HepG2 (cell line): ENCODE measurements around the gene HTR1A. TPM values are rescaled to one million over a fixed set of nuclear protein-coding genes. Genes with fewer than 3 reads are reported as not detected.

Source experiments
- ATF1 ChIP-seq: IDR thresholded peaks from 2 replicates; pipeline ENCODE4 v1.6.1; 2016; ENCODE audit warnings: mild to moderate bottlenecking, control low read depth
- BRCA1 ChIP-seq: sonication (generic); formaldehyde crosslinking; IDR thresholded peaks from 2 replicates; pipeline ENCODE4 v1.4.0; 2020; ENCODE audit warnings: missing genetic modification reagents
- EHMT2 ChIP-seq: fragments of 200-600 bp; sonication (generic); IDR thresholded peaks from 2 replicates; pipeline ENCODE4 v1.7.0; 2017; ENCODE audit warnings: antibody characterized with exemption, low read depth, low read length, borderline replicate concordance
- ETV6 ChIP-seq: sonication (generic); formaldehyde crosslinking; conservative IDR thresholded peaks from 2 replicates; pipeline ENCODE4 v1.4.0; 2020; ENCODE audit warnings: missing genetic modification reagents
- HDAC2 ChIP-seq: sonication (generic); formaldehyde crosslinking; IDR thresholded peaks from 2 replicates; pipeline ENCODE4 v1.4.0; 2020; ENCODE audit warnings: missing genetic modification reagents
- HMGXB3 ChIP-seq: sonication (generic); formaldehyde crosslinking; IDR thresholded peaks from 2 replicates; pipeline ENCODE4 v1.4.0; 2020; ENCODE audit warnings: missing genetic modification reagents, borderline replicate concordance
- HOXA5 ChIP-seq: sonication (generic); formaldehyde crosslinking; IDR thresholded peaks from 2 replicates; pipeline ENCODE4 v1.4.0; 2020; ENCODE audit warnings: missing genetic modification reagents
- KLF6 ChIP-seq: IDR thresholded peaks from 2 replicates; pipeline ENCODE4 v1.8.0; 2016; ENCODE audit warnings: missing biosample characterization, missing genetic modification reagents
- MED1 ChIP-seq: sonication (generic); formaldehyde crosslinking; IDR thresholded peaks from 2 replicates; pipeline ENCODE4 v1.4.0; 2020; ENCODE audit warnings: missing genetic modification reagents
- MTF1 ChIP-seq: sonication (generic); formaldehyde crosslinking; IDR thresholded peaks from 2 replicates; pipeline ENCODE4 v1.5.0; 2020; ENCODE audit warnings: missing genetic modification reagents
- RBFOX2 ChIP-seq: fragments of 200-400 bp; formaldehyde crosslinking; IDR thresholded peaks from 2 replicates; pipeline ENCODE4 v1.6.1; 2017; ENCODE audit warnings: low read depth, mild to moderate bottlenecking, low read length
- RXRB ChIP-seq: IDR thresholded peaks from 2 replicates; pipeline ENCODE4 v1.6.1; 2016; ENCODE audit warnings: borderline replicate concordance, missing genetic modification reagents, missing compliant biosample characterization
- SNAPC5 ChIP-seq: sonication (generic); formaldehyde crosslinking; IDR thresholded peaks from 2 replicates; pipeline ENCODE4 v1.8.1; 2023; ENCODE audit warnings: mild to moderate bottlenecking, missing genetic modification reagents, borderline replicate concordance
- STAG1 ChIP-seq: sonication (generic); formaldehyde crosslinking; IDR thresholded peaks from 2 replicates; pipeline ENCODE4 v1.4.0; 2020; ENCODE audit warnings: missing genetic modification reagents
- TMF1 ChIP-seq: sonication (generic); formaldehyde crosslinking; IDR thresholded peaks from 2 replicates; pipeline ENCODE4 v1.8.1; 2022; ENCODE audit warnings: low read depth, missing genetic modification reagents
- TSC22D2 ChIP-seq: sonication (generic); formaldehyde crosslinking; IDR thresholded peaks from 2 replicates; pipeline ENCODE4 v1.5.1; 2020; ENCODE audit warnings: missing genetic modification reagents, mild to moderate bottlenecking, borderline replicate concordance
- YEATS4 ChIP-seq: sonication (generic); formaldehyde crosslinking; IDR thresholded peaks from 2 replicates; pipeline ENCODE4 v1.4.0; 2020; ENCODE audit warnings: missing genetic modification reagents, borderline replicate concordance
- ZFP36 ChIP-seq: fragments of 150-350 bp; IDR thresholded peaks from 2 replicates; pipeline ENCODE4 v1.6.1; 2018; ENCODE audit warnings: borderline replicate concordance, low read length, low read depth; ENCODE audit not compliant: partially characterized antibody
- ZGPAT ChIP-seq: IDR thresholded peaks from 2 replicates; pipeline ENCODE4 v1.6.1; 2016; ENCODE audit warnings: mild to moderate bottlenecking
- ZMYM2 ChIP-seq: sonication (generic); formaldehyde crosslinking; IDR thresholded peaks from 2 replicates; pipeline ENCODE4 v1.8.0; 2022; ENCODE audit warnings: mild to moderate bottlenecking, missing genetic modification reagents
- ZNF124 ChIP-seq: sonication (generic); formaldehyde crosslinking; IDR thresholded peaks from 2 replicates; pipeline ENCODE4 v1.4.0; 2020; ENCODE audit warnings: missing genetic modification reagents
- ZNF607 ChIP-seq: sonication (generic); formaldehyde crosslinking; IDR thresholded peaks from 2 replicates; pipeline ENCODE4 v1.5.1; 2020; ENCODE audit warnings: missing genetic modification reagents, mild to moderate bottlenecking, borderline replicate concordance
- ZNF678 ChIP-seq: sonication (generic); formaldehyde crosslinking; IDR thresholded peaks from 2 replicates; pipeline ENCODE4 v1.4.0; 2020; ENCODE audit warnings: mild to moderate bottlenecking, missing genetic modification reagents
- ZNF777 ChIP-seq: sonication (generic); formaldehyde crosslinking; IDR thresholded peaks from 2 replicates; pipeline ENCODE4 v1.4.0; 2020; ENCODE audit warnings: missing genetic modification reagents
- polyA plus RNA-seq, 8 experiments: library from polyadenylated mRNA; depleted of rRNA in 3 of 8; stranded (reverse) in 7 of 8; unstranded in 1 of 8; fragments of >200 nt; fragmentation: Illumina TruSeq in 4 of 8; extraction: Trizol in 4 of 8; gene quantifications; 2 replicates each; pipeline versions ENCODE4 v1.2.1 to v1.2.3, GENCODE V29; 2011 to 2016; ENCODE audit warnings: low read depth in 4 of 8, missing spikeins in 1 of 8, mixed read lengths in 1 of 8; ENCODE audit not compliant: insufficient read depth in 1 of 8
- total RNA-seq, 5 experiments: library from RNA; depleted of rRNA; stranded (reverse); fragments of >200 nt; fragmentation: Illumina TruSeq; extraction: Trizol; gene quantifications; 2 replicates each; pipeline ENCODE4 v1.2.3, GENCODE V29; 2016; ENCODE audit warnings: low read depth in 1 of 5

The HTR1A gene
- total and polyA plus RNA-seq, 2 of the 13 experiments (the other 11 are each of a cell fraction or from before 2014, with no cell fraction given), result not detected

- TF ChIP-seq HOXA5 (CRISPR knock-in tag) (peak; percentile 87; the same call in 1 of the 2 replicates), ZMYM2 (no peak), RXRB (CRISPR knock-in tag) (0 out of 2 replicates have a peak, but pooled peaks have one; percentile 27), RBFOX2 (no peak), ZFP36 (no peak), TSC22D2 (CRISPR knock-in tag) (peak; percentile 78; the same call in 1 of the 2 replicates), BRCA1 (0 out of 2 replicates have a peak, but pooled peaks have one; percentile 32), EHMT2 (peak; percentile 97; the same call in 1 of the 2 replicates), MTF1 (CRISPR knock-in tag) (0 out of 2 replicates have a peak, but pooled peaks have one; percentile 25), MED1 (CRISPR knock-in tag) (0 out of 2 replicates have a peak, but pooled peaks have one; percentile 20), KLF6 (CRISPR knock-in tag) (peak; percentile 55; the same call in 1 of the 2 replicates), YEATS4 (CRISPR knock-in tag) (no peak), HMGXB3 (no peak), STAG1 (CRISPR knock-in tag) (peak; percentile 47), HDAC2 (CRISPR knock-in tag) (peak; percentile 65; the same call in 1 of the 2 replicates), SNAPC5 (CRISPR knock-in tag) (0 out of 2 replicates have a peak, but pooled peaks have one; percentile 48), ZNF124 (peak; percentile 66; the same call in 1 of the 2 replicates), ZGPAT (CRISPR knock-in tag) (0 out of 2 replicates have a peak, but pooled peaks have one; percentile 32), ZNF777 (CRISPR knock-in tag) (0 out of 2 replicates have a peak, but pooled peaks have one; percentile 32), ETV6 (peak; percentile 56; the same call in 1 of the 2 replicates), TMF1 (CRISPR knock-in tag) (0 out of 2 replicates have a peak, but pooled peaks have one; percentile 62), ATF1 (CRISPR knock-in tag) (no peak), ZNF678 (CRISPR knock-in tag) (0 out of 2 replicates have a peak, but pooled peaks have one; percentile 55), ZNF607 (0 out of 2 replicates have a peak, but pooled peaks have one; percentile 45)
Measured at GRCh38 chr5:63963080-63963735, 963 bp upstream of the HTR1A start (continued).
